SW480 (cell line): ENCODE results near the gene MCM5.
"Not testable (repeated sequence)": the region's sequence is repeated elsewhere in the genome, so short reads cannot be mapped to it uniquely, and the experiment has no call there.

ENCODE experiments used
- DNase-seq: peaks from one replicate; pipeline ENCODE4 v3.0.0-alpha.2; 2016; ENCODE audit warnings: low spot score

The MCM5 gene

DNA sequence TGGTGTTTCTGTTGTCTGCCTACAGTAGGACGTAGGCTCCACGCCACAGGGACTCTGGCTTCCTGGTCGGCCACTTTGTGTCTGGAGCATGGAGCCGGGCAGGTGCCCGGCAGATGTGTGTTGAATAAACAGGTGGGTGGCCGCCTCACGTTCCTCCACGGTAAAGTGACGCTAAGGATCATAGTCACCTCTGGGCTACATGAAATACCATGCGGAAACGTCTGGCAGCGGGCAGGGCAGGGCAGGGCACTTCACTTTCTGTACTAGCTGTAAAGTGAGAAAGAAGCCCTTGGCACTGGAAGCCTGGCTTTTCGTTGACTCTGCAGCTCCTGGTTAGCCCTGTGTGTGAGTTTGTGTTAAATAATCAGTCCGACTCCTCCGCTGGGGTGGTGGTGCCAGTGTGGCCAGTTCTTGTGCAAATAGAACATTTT, 52.4 kb downstream of the MCM5 start:
- DNase-seq, result peak; percentile 19

DNA sequence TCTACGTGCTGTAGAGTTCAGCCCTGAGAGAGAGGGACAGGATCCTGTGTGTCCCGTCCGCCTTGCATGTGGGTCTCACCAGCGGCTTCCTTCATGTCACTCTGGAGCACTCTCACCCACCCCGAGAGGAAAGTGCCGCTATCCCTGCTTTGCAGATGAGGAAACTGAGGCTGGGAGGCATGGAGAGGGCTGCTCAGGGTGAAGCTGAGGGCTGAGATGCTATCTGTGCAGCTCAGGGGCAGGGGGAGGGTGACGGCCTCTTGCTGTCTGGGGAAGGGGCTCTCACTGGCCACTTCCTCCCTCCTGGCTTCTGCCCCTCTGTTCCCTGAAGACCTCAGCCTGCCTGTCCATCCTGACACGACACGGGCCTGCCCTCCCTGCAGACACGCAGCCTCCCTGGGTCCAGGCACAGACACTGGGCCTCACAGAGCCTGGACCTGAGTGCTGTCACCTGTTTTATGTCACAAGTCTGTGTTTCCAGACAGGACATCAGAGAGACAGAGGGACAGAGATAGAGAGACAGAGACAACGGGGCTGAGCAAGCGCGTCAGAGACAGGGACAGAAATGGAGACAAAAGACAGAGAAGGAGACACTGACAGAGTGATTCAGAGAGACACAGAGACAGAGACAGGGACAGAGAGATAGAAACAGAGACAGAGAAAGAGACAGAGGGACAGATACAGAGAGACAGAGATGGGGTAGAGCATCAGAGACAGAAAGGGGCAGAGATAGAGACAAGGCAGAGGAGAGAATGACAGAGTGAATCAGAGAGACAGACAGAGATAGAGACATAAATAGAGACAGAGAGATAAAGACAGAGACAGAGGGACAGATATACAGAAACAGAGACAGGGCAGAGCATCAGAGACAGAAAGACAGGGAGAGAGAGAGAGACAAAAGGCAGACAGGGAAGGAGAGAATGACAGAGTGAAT, 53.1 kb downstream of the MCM5 start:
- DNase-seq, result no peak

DNA sequence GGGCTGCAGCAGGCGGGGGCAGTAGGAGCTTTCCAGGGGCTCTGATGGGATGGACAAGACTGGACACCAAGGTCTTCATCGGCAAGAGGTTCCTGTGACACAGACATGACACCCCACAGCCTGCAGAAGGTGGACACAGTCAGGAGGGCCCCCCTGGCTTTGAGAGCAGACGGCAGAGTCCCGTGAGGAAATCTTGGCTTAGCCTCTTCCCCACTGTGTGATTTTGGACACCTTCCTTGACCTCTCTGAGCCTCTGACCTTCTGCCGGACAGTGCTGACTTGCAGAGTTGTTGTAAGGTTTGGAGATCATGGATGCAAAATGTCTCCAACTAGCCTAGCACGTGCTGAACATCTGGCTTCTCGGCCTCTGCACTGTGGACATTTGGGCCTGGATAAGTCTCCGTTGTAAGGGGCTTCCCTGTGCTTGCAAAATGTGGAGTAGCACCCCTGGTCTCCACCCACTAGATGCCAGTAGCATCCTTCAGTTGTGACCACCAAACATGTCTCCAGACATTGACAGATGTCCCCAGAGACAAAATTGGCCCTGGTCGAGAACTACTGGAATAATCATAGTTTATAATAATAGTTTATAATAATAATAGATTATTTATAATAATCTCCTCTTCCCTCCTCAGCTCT, 54.6 kb downstream of the MCM5 start:
- DNase-seq, result no peak

DNA sequence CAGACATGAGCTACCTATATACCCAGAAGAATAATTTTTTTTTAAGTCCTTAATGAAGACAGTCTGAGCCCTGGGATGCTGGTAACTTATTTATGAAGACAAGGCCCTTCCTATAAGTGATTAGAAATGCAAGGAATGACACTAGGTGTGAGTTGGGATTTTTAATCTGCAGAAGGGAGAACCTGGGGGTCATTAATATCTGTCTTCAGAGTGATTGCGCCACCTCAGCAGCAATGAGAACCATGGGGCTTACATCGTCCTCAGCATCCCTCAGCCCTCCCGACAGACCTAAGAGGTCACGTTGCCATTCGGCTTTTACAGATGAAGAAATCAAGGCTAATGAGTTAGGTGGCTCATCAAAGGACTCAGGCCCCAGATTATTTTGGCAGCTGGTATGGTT, 55.6 kb downstream of the MCM5 start:
- no peak for DNase-seq

DNA sequence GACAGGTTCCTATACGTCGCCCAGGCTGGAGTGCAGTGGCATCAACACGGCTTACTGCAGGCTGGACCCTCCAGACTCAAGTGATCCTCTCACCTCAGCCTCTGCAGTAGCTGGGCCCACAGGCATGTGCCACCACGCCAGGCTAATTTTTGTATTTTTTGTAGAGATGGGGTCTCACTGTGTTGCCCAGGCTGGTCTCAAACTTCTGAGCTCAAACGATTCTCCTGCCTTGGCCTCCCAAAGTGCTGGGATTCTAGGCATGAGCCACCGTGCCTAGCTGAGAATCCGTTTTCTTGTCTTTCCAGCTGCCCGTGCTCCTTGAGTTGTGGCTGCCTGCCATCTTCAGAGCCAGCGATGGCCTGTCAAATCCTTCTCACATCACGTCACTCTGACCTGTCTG, 56.8 kb downstream of the MCM5 start:
- no peak for DNase-seq

DNA sequence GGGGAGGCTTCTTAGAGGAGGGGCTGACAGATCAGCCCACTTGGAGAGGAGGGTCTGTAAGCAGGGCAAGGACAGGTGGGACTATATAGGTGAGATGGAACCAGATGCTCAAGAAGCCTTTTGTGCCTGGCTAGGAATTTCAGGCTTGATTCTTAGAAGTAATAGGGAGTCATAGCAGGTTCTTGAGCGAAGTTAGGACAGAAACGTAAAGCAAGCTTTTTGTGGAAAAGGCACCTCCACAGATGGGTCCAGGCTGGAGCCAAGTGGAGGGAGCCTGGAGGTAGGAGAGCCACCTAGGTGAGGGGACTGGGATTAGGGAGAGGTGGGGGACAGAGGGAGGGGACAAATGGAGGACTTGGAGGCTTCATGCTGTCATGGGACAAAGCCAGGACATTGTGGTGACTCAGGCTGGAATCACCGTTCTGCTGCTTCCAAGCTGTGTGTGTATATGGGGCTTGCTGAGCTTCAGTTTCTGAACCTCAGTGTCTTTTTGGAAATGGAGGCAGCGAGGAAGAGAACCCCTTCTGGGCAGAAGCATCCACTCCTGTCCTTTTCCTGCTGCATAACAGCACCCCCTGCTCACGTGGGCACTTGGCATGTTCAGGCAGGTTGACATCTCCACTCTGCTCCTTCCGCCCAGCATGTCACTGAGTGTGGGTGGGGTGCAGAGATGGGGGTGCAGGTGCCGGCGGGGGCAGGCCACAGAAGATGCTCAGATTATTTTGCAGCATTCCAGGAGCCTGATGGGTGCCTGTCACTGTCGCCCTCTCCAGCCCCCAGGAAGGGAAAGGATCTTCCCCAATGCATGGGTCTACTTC, 58.0 kb downstream of the MCM5 start:
- DNase-seq, result no peak

DNA sequence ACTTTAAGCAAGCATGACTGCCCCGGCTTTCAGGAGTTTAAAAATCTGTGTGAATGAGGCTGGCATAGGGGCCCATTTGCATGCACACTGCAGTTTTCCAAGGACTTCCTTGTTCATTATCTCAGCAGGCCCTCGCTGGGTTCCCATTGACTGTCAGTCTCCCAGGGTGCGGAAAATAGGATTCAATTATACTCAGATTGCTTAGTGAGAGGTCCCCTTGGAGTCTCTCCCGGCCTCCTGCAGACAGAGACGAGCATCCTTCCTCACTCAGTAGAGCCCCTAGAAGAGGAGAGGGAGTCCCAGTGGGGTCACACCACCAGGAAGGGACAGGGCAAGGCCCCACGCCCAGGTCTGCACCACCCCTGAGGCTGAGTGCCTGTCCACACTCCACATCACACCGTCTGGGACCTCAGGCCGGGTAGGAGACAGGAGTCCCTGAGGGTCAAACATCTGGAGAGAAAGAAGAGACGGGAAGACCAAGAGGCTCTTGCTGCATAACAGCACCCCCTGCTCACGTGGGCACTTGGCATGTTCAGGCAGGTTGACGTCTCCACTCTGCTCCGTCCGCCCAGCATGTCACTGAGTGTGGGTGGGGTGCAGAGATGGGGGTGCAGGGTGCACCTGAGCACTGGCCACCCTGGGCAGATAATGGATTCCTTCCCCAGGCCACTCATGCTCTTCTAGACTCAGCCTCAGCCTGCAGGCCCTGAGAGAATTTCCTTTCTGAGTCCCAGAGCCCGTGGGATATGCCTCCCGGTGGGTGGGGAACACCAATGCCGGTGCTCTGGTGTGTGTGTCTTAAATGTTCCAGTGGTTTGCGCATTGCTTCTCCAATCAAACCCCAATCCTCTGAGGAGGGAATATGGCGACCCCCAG, 58.8 kb downstream of the MCM5 start:
- no peak for DNase-seq

DNA sequence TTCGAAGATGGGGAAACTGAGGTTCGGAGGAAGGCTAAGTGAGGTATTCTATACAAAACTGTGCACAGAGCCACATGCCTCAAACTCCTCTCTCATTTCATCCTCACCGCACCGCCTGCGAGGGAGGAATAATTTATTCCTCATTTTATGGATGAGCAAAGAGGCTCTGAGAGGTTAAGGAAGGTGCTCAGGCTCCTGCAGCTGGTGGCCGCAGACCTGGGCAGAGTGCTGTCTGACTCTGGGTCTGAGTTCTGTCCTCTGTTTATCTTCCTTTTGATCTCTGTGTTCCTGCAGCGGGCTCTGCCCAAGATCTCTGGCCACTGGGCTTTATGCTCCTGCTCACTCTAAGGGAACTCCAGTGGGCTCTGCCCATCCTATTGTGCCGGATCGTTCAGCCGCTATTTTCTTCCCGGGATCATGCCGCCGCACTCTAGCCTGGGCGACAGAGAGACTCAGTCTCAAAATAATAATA, 59.5 kb downstream of the MCM5 start:
- DNase-seq, result no peak

DNA sequence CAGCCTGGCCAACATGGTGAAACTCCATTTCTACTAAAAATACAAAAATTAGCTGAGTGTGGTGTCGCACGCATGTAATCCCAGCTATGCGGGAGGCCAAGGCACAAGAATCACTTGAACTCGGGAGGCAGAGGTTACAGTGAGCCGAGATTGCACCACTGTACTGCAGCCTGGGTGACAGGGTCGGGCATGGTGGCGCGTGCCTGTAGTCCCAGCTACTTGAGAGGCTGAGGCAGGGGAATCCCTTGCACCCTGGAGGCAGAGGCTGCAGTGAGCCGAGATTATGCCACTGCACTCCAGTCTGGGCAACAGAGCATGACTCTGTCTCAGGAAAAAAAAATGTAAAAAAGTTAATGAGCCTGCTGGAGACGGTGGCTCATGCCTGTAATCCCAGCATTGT, 60.0 kb downstream of the MCM5 start:
- not testable (repeated sequence) for DNase-seq

DNA sequence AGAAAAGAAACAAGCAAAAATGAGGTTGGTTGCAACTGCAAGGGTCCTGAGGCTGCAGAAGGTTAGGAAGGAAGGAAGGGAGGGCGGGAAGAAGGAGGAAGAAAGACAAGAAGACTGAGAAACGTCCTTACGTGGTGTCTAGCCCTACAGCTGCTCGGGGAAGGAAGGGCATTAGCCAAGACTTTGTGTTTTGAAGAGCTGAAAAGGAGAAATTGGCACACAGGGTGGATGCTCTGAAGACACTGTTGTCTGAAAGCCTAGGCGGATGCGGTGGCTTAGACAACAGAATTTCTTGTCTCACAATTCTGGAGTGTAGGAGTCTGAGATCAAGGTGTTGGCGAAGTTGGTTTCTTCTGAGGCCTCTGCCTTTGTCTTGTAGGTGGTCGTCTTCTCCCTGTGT, 60.7 kb downstream of the MCM5 start:
- no peak for DNase-seq

DNA sequence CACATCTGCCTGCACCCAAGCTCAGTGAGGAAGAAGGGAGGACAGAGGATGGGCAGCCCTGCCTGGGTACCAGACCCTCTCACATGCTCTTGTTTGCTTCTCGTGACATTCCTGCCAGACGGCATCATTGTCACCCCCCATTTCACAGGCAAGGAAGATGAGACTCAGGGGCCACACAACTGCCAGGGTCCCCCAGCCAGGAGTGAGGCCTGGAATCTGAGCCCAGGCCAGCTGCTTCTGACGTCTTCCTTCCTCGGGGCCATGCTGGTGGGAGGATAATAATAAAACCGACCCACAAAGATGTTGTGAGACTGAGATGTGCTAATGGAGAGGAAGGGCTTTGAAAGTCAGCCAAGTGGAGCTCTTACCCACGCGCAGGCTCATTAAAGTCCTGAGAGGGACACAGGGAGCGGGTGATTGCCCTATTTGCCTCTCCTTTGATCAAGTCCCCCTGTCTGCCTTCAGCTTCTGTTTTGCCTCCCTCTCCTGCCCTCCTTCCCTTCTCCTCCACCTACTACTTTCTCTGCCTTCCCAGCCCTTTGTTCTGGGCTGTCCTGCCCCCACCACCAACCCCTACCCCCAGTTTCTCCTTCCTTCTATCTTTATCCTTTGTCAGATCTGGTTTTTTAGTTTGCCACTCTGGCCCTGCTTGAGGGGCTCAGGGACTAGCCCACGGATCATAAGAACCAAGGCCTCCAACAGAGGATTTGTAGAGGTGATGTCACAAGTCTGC, 62.7 kb downstream of the MCM5 start:
- DNase-seq, result no peak

DNA sequence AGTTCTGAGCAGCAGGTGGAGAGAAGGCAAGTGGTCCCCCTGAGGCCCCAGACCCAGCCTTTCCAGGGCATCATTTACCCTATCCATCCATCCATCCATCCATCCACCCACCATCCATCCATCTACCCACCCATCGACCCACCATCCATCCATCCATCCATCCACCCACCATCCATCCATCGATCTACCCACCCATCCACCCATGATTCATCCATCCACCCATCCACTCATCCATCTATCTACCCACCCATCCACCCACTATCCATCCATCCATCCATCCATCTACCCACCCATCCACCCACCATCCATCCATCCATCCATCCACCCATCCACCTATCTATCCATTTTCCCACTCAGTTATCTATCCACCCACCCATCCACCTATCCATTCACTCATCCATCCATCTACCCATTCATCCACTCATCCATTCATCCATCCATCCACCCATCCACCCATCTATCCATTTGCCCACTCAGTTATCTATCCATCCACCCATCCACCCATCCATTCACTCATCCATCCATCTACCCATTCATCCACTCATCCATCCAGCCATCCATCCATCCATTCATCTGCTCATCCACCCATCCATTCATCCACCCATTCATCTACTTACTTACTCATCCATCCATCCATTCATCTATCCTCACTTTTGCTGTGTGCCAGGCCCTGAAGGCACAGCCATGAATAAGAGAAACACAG, 63.4 kb downstream of the MCM5 start:
- DNase-seq, result no peak

DNA sequence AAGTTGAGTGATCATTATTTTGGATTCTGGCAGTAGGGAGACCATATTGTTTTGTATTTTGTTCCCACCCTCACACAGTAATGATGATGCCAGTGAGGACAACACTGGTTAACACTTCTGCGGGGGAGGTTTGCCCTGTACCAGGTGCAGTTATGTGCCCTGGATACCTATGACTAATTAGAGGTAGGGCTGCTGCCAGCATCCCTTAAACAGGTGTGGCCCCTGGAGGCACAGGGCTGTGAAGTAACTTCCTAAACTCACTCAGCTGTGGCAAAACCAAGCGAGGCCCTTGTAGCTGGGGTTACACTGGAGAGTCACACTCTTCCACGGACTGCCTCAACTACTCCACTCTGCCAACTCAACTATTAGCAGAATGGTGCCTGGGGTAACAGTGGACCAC, 64.5 kb downstream of the MCM5 start:
- DNase-seq, result no peak

DNA sequence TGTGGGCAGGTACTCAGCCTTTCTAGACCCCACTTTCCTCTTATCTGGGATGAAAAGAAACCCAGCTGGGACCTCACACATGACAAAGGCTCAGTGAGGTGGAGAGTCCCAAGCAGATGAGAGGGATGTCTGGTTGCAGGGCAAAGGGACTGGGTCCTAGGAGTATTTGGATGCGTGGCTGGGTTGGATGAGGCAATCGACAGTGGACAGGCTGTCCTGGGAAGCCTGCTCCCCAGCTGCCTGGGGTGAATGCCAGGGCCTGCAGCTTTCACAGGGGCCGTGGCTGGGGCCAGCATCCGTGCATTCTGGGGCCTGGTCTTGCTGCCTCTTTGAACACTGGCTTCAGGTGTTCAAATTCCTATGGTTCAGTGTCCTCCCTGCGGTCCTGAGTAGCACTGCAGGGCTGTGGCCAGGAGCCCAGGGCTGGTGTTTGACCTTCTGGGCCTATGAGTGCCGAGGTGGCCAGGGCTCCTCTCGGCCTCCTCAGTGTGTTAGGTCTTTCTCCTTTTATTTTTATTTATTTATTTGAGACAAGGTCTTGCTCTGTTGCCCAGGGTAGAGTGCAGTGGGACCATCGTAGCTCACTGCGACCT, 65.3 kb downstream of the MCM5 start:
- DNase-seq, result no peak

DNA sequence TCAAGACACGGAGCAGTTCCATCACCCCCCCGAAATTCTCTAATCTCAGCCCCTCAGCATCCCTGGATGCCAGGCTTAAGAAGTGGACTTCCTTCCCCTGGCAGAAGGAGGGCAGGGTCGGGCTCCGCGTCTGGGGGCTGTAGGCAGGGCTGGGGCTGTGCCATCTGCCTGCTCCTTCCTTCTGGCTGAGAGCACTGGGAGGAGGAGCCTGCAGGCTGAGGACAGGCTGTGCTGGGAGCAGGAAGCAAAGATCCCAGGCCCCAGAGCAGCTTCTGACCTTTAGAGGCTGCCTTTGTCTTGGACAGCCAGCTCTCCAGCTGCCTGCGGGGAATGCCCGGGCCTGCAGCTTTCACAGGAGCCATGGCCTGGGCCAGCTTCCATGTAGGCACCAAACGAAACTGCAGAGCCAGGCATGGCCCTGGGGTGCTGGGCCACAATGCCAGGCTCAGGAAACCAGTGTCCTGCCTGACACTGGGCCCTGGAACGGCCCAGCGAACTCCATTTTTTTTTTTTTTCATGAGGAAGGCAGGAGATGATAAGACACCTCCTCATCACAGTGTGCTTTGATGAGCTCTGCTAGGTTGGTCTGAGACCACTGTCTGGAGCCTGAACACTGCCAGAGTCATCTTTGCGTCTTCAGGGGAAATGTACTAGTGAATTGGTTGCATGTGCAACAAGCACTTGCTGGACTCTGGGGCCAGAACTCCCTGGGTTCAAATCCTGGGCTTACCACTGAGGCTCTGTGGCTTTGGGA, 67.9 kb downstream of the MCM5 start:
- no peak for DNase-seq

DNA sequence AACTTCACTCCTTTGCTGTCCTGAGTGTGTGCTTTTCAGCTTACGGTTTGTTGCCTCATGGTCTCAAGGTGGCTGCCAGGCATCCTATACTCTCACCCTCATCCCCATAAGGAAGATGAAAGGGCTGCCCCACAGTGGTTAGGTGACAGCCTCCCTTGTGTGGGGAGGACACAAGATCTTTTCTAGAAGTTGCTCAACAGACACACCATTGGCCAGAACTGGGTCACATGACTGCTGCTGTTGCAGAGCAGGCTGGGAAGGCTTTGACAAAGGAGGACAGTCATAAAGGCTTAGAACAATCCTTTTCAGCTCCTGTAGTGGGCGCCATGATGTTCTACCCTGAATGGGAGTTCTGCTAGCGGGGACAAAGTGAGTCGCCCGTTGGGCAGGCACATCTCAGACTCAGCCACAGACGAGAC, 71.0 kb downstream of the MCM5 start:
- DNase-seq, result peak; percentile 25

DNA sequence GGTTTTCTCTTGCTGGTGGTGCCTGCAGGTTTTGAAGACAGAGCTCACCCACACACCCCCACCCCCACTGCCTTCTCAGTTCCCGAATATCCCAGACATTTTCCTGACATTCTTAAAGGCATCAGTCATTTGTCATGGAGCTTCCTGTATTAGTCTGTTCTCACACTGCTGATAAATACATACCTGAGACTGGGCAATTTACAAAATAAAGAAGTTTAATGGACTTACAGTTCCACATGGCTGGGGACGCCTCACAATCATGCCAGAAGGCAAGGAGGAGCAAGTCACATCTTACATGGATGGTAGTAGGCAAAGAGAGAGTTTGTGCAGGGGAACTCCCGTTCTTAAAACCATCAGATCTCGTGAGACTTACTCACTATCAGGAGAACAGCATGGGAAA, 71.6 kb downstream of the MCM5 start:
- not testable (repeated sequence) for DNase-seq

DNA sequence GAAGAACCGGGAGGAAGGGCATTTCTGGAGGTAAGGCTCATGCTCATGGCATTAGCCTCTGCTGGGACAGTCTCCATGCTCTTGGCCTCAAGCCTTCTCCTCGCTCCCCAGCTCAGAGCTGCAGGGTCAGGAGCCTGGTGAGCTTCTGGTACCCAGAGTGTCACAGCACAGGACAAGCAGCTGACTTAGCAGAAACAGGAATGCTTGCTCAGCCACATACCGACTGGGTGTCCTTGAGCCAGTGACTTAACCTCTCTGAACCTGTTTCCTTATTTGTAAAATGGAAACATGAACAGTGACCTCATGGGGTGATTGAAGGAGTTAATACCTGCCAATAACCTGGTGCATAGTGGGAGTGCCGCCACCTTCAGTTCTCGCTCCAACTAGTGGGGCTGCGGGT, 72.5 kb downstream of the MCM5 start:
- DNase-seq, result no peak

DNA sequence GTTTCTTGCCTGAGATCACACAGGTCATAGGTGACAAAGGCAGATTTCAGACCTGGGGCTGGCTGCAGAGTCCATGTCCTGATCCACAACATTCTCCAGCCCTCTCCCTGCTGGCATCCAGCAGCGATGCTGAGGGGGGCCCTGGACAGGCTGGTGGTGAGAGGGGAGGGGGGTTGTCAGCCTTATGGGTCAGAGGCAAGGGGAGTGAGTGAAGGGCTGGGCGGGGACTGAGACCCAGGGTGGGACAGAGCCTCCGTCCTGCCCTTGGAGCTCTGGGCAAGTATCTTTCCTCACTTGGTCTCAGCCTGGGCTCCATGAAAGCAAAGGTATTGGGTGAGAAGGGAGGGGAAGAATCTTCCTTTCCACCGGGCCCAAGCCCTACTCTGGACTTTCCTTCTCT, 74.0 kb downstream of the MCM5 start:
- no peak for DNase-seq
